ENCODE measurements around the gene ATP6V1B1. TPM values are rescaled to one million over a fixed set of nuclear protein-coding genes. Genes with fewer than 3 reads are reported as not detected.

ATP6V1B1 gene
- total RNA-seq, 4 donors from 2014 or later, result 1.3 to 5.8 TPM; not detected in 2

DNA sequence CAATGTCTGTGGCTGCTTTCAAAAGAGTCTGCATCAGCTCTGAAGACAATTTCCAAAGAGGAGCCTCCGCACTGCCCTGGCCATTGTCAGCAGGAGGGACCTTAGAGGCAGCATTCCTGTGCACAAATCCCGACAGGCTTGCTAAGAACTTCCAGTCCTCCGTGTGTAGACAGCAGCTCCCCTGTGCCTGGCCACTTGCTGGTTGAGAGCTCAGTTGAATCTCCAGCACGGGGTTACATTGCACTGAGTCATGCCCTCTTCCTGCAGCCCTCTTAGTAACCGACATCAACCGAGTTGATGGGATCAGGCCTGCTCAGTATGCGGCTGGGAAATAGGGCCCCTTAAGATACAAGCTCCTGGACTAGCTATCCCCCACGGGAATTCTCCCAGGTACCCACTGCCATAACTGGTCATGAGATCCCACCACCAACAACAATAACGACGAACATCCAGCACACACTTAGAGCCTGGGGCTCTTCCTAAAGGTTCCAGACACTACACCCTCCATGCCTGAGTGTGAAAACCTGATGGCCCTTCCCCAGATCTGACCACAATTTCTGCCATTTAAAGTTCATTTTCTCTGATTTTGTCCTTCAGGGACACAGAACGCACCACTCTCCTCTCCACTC is 12.0 kb downstream of the ATP6V1B1 start:
- H3K27me3 ChIP-seq, result no peaks in the 10 kb centered on the region
- no peak for TF ChIP-seq POLR2A (IDR thresholded peaks at IDR 0.05)
- peak in 1 of 3 donors; percentile 43 for DNase-seq
- H3K27ac ChIP-seq, result no peak overlapping the region
- H3K9me3 ChIP-seq, result no peaks in the 10 kb centered on the region
- H3K36me3 ChIP-seq, result no peaks in the 10 kb centered on the region
- H3K4me3 ChIP-seq, result peak overlapping the region in 1 of 4 donors; percentile 32
- no peaks in the 10 kb centered on the region for H3K4me1 ChIP-seq

DNA sequence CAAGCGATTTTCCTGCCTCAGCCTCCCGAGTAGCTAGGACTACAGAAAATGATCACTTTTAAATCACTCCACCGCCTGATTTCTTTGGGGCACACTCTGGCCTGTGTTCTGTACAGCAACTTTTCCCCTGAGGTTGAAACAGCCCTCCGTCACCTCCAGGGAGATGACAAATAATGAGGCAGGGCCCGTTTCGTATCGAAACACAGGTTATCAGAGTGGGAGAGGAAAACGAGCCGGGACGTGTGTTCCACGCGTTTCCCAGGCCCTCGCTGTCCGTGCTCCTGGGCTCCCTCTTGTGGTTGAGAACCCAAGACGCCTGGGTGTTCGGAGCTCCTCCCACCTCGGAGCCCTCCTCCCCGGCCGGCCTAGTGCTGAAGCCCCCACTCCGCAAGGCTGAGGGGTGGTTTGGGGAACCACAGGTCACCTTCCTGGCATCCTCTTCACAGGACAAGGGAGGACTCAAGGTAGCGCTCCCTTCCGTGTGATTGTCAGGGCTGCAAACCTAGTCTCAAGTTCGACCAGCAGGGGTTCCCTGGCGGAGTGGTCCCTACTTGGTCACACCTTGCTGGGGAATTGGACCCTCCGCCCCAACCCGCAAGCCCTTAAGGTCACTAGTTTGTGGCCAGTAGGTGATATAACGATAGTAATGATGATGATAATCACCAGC is 12.8 kb downstream of the ATP6V1B1 start:
- no peaks in the 10 kb centered on the region for H3K9me3 ChIP-seq
- DNase-seq, result peak; percentile 78 to 90 (median 82)
- H3K4me3 ChIP-seq, result peak overlapping the region in 3 of 4 donors; percentile 21 to 32 (median 28)
- H3K27me3 ChIP-seq, result no peaks in the 10 kb centered on the region
- TF ChIP-seq, protein P1, sequence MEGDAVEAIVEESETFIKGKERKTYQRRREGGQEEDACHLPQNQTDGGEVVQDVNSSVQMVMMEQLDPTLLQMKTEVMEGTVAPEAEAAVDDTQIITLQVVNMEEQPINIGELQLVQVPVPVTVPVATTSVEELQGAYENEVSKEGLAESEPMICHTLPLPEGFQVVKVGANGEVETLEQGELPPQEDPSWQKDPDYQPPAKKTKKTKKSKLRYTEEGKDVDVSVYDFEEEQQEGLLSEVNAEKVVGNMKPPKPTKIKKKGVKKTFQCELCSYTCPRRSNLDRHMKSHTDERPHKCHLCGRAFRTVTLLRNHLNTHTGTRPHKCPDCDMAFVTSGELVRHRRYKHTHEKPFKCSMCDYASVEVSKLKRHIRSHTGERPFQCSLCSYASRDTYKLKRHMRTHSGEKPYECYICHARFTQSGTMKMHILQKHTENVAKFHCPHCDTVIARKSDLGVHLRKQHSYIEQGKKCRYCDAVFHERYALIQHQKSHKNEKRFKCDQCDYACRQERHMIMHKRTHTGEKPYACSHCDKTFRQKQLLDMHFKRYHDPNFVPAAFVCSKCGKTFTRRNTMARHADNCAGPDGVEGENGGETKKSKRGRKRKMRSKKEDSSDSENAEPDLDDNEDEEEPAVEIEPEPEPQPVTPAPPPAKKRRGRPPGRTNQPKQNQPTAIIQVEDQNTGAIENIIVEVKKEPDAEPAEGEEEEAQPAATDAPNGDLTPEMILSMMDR (IDR thresholded peaks at IDR 0.05), result peak in 5 of 6 experiments; percentile 14 to 77 (median 66)
- no peak for TF ChIP-seq POLR2A (IDR thresholded peaks at IDR 0.05)
- H3K4me1 ChIP-seq, result no peaks in the 10 kb centered on the region
- no peaks in the 10 kb centered on the region for H3K36me3 ChIP-seq
- no peak overlapping the region for H3K27ac ChIP-seq

DNA sequence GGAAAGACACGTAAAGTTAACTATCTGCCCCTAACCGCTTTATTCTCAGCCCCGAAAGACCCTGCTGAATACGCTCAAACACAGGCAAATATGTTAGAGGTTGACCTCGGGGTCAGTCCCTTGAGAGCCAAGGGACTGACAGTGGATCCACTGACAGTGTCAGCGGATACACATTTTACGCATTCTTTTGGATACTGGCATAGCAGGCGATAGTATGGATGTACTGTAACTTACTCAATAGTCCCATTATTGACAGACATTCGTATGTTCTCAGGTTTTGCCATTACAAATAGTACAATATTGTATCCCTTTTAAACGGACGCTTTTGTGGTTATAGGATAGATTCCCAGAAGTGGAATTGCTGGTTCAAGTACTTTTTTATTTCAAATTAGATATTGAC is 13.4 kb downstream of the ATP6V1B1 start:
- Histone ChIP-seq H3K4me1 (no peaks in the 10 kb centered on the region), H3K4me3 (no peak overlapping the region), H3K27me3 (no peaks in the 10 kb centered on the region), H3K36me3 (no peaks in the 10 kb centered on the region), H3K27ac (no peak overlapping the region), H3K9me3 (no peaks in the 10 kb centered on the region)
- TF ChIP-seq POLR2A (IDR thresholded peaks at IDR 0.05), result no peak
- TF ChIP-seq, protein P1 (IDR thresholded peaks at IDR 0.05), result no peak
- peak in 1 of 3 donors; percentile 7 for DNase-seq

DNA sequence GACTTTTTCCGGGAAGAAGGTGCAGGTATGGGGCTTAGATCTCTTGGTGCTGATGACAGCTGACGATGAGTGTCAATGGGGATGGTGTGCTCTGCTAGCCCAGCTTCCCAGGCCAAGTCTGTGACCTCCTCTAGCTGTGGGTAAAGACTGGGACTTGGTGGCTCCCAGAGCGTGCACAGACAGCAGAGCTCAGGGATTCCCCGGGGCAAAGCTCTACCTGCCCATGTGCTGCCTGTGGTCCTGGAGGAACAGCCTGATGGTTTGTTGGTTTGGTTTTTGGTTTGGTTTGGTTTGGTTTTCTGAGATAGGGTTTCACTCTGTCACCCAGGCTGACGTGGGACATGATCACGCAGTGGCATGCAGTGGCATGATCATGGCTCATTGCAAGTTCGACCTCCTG is 19.2 kb downstream of the ATP6V1B1 start:
- Histone ChIP-seq H3K4me3 (no peak overlapping the region), H3K9me3 (no peaks in the 10 kb centered on the region), H3K27me3 (no peaks in the 10 kb centered on the region), H3K27ac (no peak overlapping the region), H3K36me3 (no peaks in the 10 kb centered on the region), H3K4me1 (no peaks in the 10 kb centered on the region)
- no peak for TF ChIP-seq POLR2A (IDR thresholded peaks at IDR 0.05)
- TF ChIP-seq, protein P1 (IDR thresholded peaks at IDR 0.05), result no peak
- DNase-seq, result peak in 2 of 3 donors; percentile 11 to 17

DNA sequence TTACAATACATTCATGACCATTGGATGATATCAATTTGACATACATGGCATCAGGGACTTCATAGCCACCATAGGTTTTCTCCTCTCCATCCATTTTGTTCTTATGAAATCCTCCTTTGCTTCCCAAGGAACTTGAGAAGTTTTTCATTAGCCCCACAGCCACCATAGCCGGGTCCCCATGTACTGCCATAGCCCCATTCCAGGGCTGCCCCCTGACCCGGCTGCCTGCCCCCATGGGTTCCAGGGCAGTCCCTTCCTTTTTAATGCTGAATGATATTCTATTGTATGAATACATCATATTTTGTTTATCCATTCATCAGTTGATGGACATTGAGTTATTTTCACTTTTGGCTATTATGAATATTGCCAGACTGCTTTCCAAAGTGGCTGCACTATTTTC is 20.4 kb downstream of the ATP6V1B1 start:
- Histone ChIP-seq H3K4me1 (no peaks in the 10 kb centered on the region), H3K27ac (no peak overlapping the region), H3K9me3 (no peaks in the 10 kb centered on the region), H3K27me3 (no peaks in the 10 kb centered on the region), H3K36me3 (no peaks in the 10 kb centered on the region), H3K4me3 (no peak overlapping the region)
- DNase-seq, result no peak
- TF ChIP-seq, protein P1 (IDR thresholded peaks at IDR 0.05), result no peak
- TF ChIP-seq POLR2A (IDR thresholded peaks at IDR 0.05), result no peak

DNA sequence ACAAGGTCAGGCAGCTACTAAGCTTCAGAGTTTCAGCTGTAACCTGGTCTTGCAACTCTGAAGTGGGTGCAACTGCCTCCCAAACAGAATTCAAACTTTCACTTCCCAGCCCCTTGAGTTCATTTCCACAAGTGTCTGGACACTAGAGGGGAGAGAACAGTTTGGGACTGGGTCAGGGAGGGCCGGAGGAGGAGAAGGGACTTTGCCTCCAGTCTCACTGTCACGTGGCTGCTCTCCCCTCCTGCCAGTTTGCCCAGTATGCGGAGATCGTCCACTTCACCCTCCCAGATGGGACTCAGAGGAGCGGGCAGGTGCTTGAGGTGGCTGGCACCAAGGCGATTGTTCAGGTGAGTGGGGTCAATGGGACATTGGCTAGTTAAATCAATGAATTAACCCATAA is 22.1 kb downstream of the ATP6V1B1 start:
- Histone ChIP-seq H3K36me3 (no peaks in the 10 kb centered on the region), H3K4me3 (no peak overlapping the region), H3K4me1 (no peaks in the 10 kb centered on the region), H3K9me3 (no peaks in the 10 kb centered on the region), H3K27ac (no peak overlapping the region), H3K27me3 (no peaks in the 10 kb centered on the region)
- peak in 1 of 3 donors; percentile 49 for DNase-seq
- TF ChIP-seq POLR2A (IDR thresholded peaks at IDR 0.05), result no peak
- TF ChIP-seq, protein P1 (IDR thresholded peaks at IDR 0.05), result no peak
